Measurements from ENCODE around the gene PLXNA4.

GRCh38 chr7:132504071-132504470, 72.2 kb downstream of the PLXNA4 start:
- TF ChIP-seq CTCF (IDR thresholded peaks at IDR 0.05) (no peak), POLR2A (IDR thresholded peaks at IDR 0.05) (no peak)

Data from body of pancreas (tissue), 4 donors.